ENCODE data around the gene BIVM.
"Not testable (repeated sequence)": the region's sequence is repeated elsewhere in the genome, so short reads cannot be mapped to it uniquely, and the experiment has no call there.

The BIVM gene

GRCh38 chr13:102774214-102774568 lies 24.7 kb upstream of the BIVM start:
- peak overlapping the region; percentile 88 to 89 for H3K4me3 ChIP-seq (replicated peaks in 1 of 2; ENCODE audit: low read depth in 2 of 2, low read length in 2 of 2)
- TF ChIP-seq CTCF (IDR thresholded peaks at IDR 0.05; ENCODE audit: low read depth, low read length) = no peak
- DNase-seq (ENCODE audit: low read depth in 2 of 2) = no peak

- no peak overlapping the region for H3K4me3 ChIP-seq (replicated peaks in 1 of 2; ENCODE audit: low read depth in 2 of 2, low read length in 2 of 2)
- DNase-seq (ENCODE audit: low read depth in 2 of 2) = no peak
- no peak for TF ChIP-seq CTCF (IDR thresholded peaks at IDR 0.05; ENCODE audit: low read depth, low read length)
Observed at GRCh38 chr13:102774591-102775520, 24.1 kb upstream of the BIVM start.

GRCh38 chr13:102776271-102776670 lies 22.6 kb upstream of the BIVM start:
- no peak for DNase-seq (ENCODE audit: low read depth in 2 of 2)
- H3K4me3 ChIP-seq (replicated peaks in 1 of 2; ENCODE audit: low read depth in 2 of 2, low read length in 2 of 2) = no peak overlapping the region
- no peak for TF ChIP-seq CTCF (IDR thresholded peaks at IDR 0.05; ENCODE audit: low read depth, low read length)

DNA sequence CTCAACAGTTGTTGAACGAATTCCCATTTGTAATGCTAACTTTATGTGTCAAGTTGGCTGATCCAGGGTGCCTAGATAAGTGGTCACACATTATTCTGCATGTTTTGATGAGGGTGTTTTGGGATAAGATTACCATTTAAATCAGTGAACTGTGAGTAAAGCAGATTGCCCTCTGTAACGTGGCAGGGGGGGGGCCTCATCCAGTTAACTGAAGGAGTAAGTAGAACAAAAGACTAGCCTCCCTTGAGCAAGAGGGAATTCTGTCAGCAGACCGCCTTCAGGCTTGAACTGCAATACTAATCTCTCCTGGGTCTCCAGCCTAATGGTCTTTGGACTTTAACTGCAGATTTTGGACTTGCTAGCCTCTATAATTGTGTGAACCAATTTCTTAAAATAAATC lies 21.2 kb upstream of the BIVM start:
- no peak overlapping the region for H3K4me3 ChIP-seq (replicated peaks in 1 of 2; ENCODE audit: low read depth in 2 of 2, low read length in 2 of 2)
- TF ChIP-seq CTCF (IDR thresholded peaks at IDR 0.05; ENCODE audit: low read depth, low read length) = no peak
- DNase-seq (ENCODE audit: low read depth in 2 of 2) = no peak

- no peak for TF ChIP-seq CTCF (IDR thresholded peaks at IDR 0.05; ENCODE audit: low read depth, low read length)
- no peak overlapping the region for H3K4me3 ChIP-seq (replicated peaks in 1 of 2; ENCODE audit: low read depth in 2 of 2, low read length in 2 of 2)
- DNase-seq (ENCODE audit: low read depth in 2 of 2) = no peak
Observed at GRCh38 chr13:102779436-102780159, 19.3 kb upstream of the BIVM start.

DNA sequence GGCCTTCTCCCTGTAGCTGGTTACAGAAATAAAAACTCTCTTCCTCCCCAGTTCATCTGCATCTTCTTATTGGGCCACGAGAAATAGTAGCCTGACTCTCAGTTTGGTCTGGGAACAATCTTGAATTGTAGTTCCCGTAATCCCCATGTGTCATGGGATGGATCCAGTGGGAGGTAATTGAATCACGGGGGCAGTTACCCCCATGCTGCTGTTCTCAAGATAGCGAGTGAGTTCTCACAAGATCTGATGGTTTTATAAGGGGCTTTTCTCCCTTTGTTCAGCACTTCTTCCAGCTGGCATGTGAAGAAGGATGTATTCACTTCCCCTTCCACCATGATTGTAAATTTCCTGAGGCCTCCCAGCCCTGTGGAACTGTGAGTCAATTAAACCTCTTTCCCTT lies 18.3 kb upstream of the BIVM start:
- not testable (repeated sequence) for DNase-seq (ENCODE audit: low read depth in 2 of 2); H3K4me3 ChIP-seq (replicated peaks in 1 of 2; ENCODE audit: low read depth in 2 of 2, low read length in 2 of 2)

DNA sequence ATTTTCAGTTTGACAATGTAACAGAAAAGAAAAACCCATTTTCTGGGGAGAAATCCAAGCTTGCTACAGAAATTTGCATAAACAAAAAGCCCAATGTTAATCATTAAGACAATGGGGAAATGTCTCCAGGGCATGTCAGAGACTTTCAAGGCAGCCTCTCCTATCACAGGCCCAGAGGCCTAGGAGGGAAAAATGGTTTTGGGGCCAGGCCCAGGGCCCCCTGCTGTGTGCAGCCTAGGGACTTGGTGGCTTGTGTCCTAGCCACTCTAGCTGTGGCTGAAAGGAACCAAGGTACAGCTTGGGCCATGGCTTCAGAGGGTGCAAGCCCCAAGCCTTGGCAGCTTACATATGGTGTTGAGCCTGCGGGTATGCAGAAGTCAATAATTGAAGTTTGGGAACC lies 17.3 kb upstream of the BIVM start:
- no peak for TF ChIP-seq CTCF (IDR thresholded peaks at IDR 0.05; ENCODE audit: low read depth, low read length)
- no peak for DNase-seq (ENCODE audit: low read depth in 2 of 2)
- no peak overlapping the region for H3K4me3 ChIP-seq (replicated peaks in 1 of 2; ENCODE audit: low read depth in 2 of 2, low read length in 2 of 2)
